ENCODE results near the gene MAP4K1.
A peak's percentile ranks its signal among the peaks of the same experiment; 100 is the strongest.

The MAP4K1 gene

GRCh38 chr19:38654628-38655055, 36.9 kb upstream of the MAP4K1 start (continued):
- TF ChIP-seq ZNF366 (tag by site-specific recombination; conservative IDR thresholded peaks at IDR 0.05): 0 out of 2 replicates have a peak, but pooled peaks have one; percentile 46
- no peak for TF ChIP-seq ZNF133 (tag by site-specific recombination; IDR thresholded peaks at IDR 0.05)
- no peak for TF ChIP-seq ZNF639 (tag by site-specific recombination; IDR thresholded peaks at IDR 0.05)
- TF ChIP-seq ZNF398 (tag by site-specific recombination; IDR thresholded peaks at IDR 0.05): no peak
- no peak for TF ChIP-seq ZNF626 (tag by site-specific recombination; IDR thresholded peaks at IDR 0.05)
- TF ChIP-seq PRDM10 (tag by site-specific recombination; IDR thresholded peaks at IDR 0.05): 0 out of 2 replicates have a peak, but pooled peaks have one; percentile 31
- no peak for TF ChIP-seq ZNF76 (tag by site-specific recombination; IDR thresholded peaks at IDR 0.05; ENCODE audit: borderline replicate concordance, low read depth)
- TF ChIP-seq ZNF560 (tag by site-specific recombination; IDR thresholded peaks at IDR 0.05; ENCODE audit: borderline replicate concordance): no peak
- no peak for TF ChIP-seq ZNF155 (tag by site-specific recombination; IDR thresholded peaks at IDR 0.05)
- TF ChIP-seq ZNF514 (tag by site-specific recombination; IDR thresholded peaks at IDR 0.05): no peak
- TF ChIP-seq ZNF660 (tag by site-specific recombination; IDR thresholded peaks at IDR 0.05): no peak
- no peak for TF ChIP-seq HOXD13 (CRISPR knock-in tag; IDR thresholded peaks at IDR 0.05; ENCODE audit: borderline replicate concordance)
- peak; percentile 14; the same call in 1 of the 2 replicates for TF ChIP-seq GLIS1 (tag by site-specific recombination; IDR thresholded peaks at IDR 0.05)
- TF ChIP-seq ZNF148 (tag by site-specific recombination; IDR thresholded peaks at IDR 0.05; ENCODE audit: borderline replicate concordance): no peak
- TF ChIP-seq ZBTB49 (tag by site-specific recombination; IDR thresholded peaks at IDR 0.05; ENCODE audit: low read depth): no peak
- TF ChIP-seq ZNF658 (tag by site-specific recombination; IDR thresholded peaks at IDR 0.05): no peak
- peak; percentile 94 for TF ChIP-seq ZNF362 (tag by site-specific recombination; IDR thresholded peaks at IDR 0.05)
- no peak for TF ChIP-seq ZBTB26 (tag by site-specific recombination; optimal IDR thresholded peaks at IDR 0.05)
- TF ChIP-seq PRDM4 (tag by site-specific recombination; IDR thresholded peaks at IDR 0.05): peak; percentile 36; the same call in 1 of the 2 replicates
- no peak for TF ChIP-seq MYNN (tag by site-specific recombination; IDR thresholded peaks at IDR 0.05; ENCODE audit: borderline replicate concordance)
